Muscle layer of duodenum (tissue), 2 donors: ENCODE data around the gene CNTNAP5.

ENCODE experiments used
- H3K27ac ChIP-seq: one replicate; pipeline ENCODE4 v1.7.0; 2013; ENCODE audit warnings: mild to moderate bottlenecking, low read length
- H3K27me3 ChIP-seq: one replicate; pipeline ENCODE4 v1.7.0; 2013; ENCODE audit warnings: low read depth, mild to moderate bottlenecking, control low read depth, low read length
- H3K36me3 ChIP-seq, 2 donors: one replicate each; pipeline ENCODE4 v1.7.0; 2013; ENCODE audit warnings: low read length in 2 of 2, control low read depth in 1 of 2, mild to moderate bottlenecking in 1 of 2; ENCODE audit not compliant: insufficient read depth in 2 of 2, control insufficient read depth in 1 of 2
- H3K4me1 ChIP-seq, 2 donors: one replicate each; pipeline ENCODE4 v1.7.0; 2013; ENCODE audit warnings: low read length in 2 of 2, mild to moderate bottlenecking in 2 of 2, control low read depth in 1 of 2, moderate library complexity in 1 of 2; ENCODE audit not compliant: insufficient read depth in 2 of 2, control insufficient read depth in 1 of 2
- H3K4me3 ChIP-seq, 2 donors: one replicate each; pipeline ENCODE4 v1.7.0; 2013; ENCODE audit warnings: low read length in 2 of 2, low read depth in 1 of 2, mild to moderate bottlenecking in 1 of 2
- H3K9me3 ChIP-seq, 2 donors: one replicate each; pipeline ENCODE4 v1.7.0; 2013; ENCODE audit warnings: low read length in 2 of 2, control low read depth in 1 of 2, mild to moderate bottlenecking in 1 of 2; ENCODE audit not compliant: control insufficient read depth in 1 of 2
- donor health status: healthy.

Gene CNTNAP5

DNA sequence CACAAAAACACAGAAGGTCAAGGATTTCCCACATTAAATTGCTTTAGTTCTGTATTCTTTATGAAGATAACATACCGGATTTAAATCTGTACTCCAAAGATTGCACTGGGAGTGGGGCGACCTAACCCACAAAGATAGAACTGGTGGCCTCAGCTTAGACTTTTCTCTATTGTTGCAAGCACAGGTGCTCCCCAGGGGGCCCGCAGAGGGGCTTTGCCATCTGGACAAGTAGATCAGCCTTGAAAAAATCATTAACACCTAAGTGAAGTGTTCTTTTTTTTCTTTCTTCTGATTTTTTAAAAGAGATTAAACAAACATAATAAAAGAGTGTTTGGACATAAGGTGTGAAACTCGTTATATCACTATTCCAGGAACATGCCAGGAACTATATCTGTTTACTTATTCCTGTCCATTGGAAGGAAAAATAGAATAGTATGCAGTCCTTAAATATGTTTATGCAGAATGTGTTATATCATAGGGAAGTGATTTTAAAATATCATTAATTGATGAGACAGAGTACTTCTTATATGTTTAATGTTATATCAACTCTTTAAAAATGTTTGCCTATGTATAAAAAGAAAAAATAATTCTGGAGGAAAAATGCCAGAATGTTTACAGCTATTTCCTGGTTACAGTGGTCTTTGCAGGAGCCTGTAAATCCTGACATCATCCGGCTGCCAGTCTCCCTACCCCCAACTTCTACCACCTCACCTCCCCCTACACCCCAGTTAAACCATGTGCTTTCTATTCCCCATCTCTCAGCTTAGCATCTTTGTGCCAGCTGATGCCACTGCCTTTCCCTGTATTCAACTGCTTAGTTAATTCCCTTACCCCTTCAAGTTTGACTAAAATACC lies 679.2 kb downstream of the CNTNAP5 start:
- no peaks in the 10 kb centered on the region for H3K27me3 ChIP-seq
- no peaks in the 10 kb centered on the region for H3K4me1 ChIP-seq
- peaks cover 0 to 2% of the 10 kb centered on the region in 2 donors for H3K9me3 ChIP-seq
- no peak overlapping the region for H3K27ac ChIP-seq
- no peak overlapping the region for H3K4me3 ChIP-seq
- H3K36me3 ChIP-seq, result no peaks in the 10 kb centered on the region

DNA sequence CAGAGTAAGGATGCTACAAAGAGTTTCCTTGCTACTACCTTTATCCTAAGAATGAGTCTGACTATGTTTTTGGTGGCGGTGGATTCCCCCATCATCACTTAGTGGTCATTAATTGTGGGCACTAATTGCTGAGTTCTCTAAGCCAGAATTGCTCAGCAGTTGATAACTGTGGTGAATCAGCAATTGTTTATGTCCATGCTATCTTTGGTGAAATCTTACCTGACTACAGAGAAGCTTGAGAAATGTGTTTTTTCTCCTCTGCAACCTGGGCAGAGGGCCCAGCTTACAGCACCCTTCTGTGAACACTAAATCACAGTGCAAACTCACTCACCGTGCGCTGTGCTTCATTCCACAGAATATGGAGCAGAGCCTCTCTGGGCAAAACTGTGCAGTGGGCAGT lies 683.6 kb downstream of the CNTNAP5 start:
- Histone ChIP-seq H3K9me3 (no peaks in the 10 kb centered on the region), H3K27me3 (no peaks in the 10 kb centered on the region), H3K4me1 (no peaks in the 10 kb centered on the region)

DNA sequence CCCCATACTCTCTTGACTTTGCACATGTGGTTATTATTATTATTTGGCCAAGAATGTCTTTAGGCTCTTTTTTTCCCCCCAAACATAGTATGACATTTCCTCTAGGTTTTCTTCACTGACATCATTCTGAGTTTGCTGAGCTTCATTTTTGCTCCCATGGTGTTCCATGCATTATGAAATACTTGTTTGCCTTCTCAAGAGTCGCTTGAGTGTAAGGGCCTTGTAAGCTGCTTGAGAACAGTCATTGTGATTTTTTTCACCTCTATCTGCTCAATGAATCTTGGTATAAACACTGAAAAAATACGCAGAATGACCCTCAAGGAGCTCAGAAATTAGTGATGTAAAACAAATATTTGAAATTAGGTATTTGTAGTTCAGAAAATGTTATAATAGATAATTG lies 688.9 kb downstream of the CNTNAP5 start:
- no peaks in the 10 kb centered on the region for H3K27me3 ChIP-seq
- H3K9me3 ChIP-seq, result no peaks in the 10 kb centered on the region
- no peak overlapping the region for H3K27ac ChIP-seq
- no peaks in the 10 kb centered on the region for H3K36me3 ChIP-seq
- H3K4me3 ChIP-seq, result no peak overlapping the region
- no peaks in the 10 kb centered on the region for H3K4me1 ChIP-seq

More for the DNA sequence above, 683.6 kb downstream of the CNTNAP5 start:
- no peak overlapping the region for H3K27ac ChIP-seq
- no peak overlapping the region for H3K4me3 ChIP-seq
- no peaks in the 10 kb centered on the region for H3K36me3 ChIP-seq

DNA sequence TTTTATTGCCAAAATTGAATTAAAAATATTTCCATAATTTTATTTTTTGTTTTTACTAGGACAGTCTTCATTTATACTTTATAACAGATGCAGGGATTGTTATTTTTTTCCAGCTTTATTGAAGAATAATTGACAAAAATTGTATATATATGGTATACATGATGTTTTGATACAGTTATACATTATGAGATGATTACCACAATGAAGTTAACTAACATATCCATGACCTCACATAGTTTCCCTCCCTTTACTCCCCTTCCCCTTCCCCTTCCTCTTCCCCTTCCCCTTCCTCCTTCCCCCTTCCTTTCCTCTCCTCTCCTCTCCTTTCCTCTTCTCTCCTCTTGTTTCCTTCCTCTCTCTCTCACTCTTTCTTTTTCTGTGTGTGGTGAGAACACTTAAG lies 700.1 kb downstream of the CNTNAP5 start:
- Histone ChIP-seq H3K4me1 (no peaks in the 10 kb centered on the region), H3K27ac (no peak overlapping the region), H3K4me3 (no peak overlapping the region), H3K36me3 (no peaks in the 10 kb centered on the region), H3K27me3 (no peaks in the 10 kb centered on the region), H3K9me3 (no peaks in the 10 kb centered on the region)

DNA sequence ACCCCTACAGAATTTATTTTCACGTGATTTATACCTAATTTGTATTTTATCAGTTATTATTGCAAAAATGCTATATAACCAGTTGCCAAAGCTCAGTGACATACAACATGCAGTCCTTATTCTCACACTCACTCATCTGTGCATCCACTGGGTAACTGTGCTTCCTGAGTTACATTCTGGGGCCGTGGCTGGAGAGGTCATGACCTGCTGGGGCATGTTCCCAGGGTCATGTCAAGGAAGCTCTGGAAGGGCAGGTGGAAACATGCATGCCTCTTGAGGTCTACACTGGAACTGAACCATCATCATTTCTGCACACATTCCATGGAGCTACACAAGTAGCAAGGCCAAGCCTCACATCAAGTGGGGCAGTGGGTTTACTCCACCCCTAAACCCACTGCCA lies 715.5 kb downstream of the CNTNAP5 start:
- no peaks in the 10 kb centered on the region for H3K27me3 ChIP-seq
- H3K9me3 ChIP-seq, result no peaks in the 10 kb centered on the region
- H3K4me3 ChIP-seq, result no peak overlapping the region
- no peaks in the 10 kb centered on the region for H3K4me1 ChIP-seq
- no peaks in the 10 kb centered on the region for H3K36me3 ChIP-seq
- no peak overlapping the region for H3K27ac ChIP-seq

DNA sequence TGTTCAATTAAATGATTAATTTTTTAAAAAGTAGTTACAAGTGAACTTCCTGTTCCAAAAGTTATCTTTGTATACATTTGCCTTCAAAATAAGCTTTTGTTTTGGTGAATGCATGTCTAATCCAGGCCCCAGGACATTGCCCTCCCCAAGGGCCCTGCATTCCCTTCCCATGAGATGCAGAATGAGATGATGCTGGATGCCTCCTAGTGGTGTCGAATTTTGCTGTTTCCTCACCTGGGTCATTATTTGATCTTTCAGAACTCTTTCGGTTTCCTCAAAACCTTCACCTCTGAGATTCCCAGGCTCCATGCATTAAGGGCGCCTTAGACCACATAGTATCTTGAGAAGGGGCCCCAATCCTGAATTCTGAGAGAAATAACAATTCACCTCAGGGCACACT lies 728.8 kb downstream of the CNTNAP5 start:
- no peak overlapping the region for H3K27ac ChIP-seq
- H3K27me3 ChIP-seq, result no peaks in the 10 kb centered on the region
- H3K9me3 ChIP-seq, result no peaks in the 10 kb centered on the region
- no peaks in the 10 kb centered on the region for H3K36me3 ChIP-seq
- no peak overlapping the region for H3K4me3 ChIP-seq
- H3K4me1 ChIP-seq, result no peaks in the 10 kb centered on the region

DNA sequence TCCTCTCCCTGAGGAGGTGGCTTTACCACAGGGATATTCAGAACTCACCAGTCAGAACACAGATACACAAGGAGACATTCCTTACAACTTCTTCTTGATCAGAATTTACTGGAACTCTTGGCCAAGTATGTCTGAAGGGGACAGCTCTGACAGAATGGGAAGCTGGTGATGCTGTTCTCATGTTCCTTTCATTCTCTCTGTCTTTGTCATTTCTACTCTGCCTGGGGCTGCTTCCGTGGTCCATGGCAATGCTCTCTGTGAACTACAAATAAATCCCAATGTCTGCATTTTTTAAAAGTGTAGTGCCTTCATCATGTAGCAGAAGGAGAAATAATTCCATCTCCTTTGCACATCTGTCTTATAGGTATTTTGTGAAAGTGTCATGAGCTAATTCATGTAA lies 730.3 kb downstream of the CNTNAP5 start:
- Histone ChIP-seq H3K4me3 (no peak overlapping the region), H3K4me1 (no peaks in the 10 kb centered on the region), H3K36me3 (no peaks in the 10 kb centered on the region), H3K27ac (no peak overlapping the region), H3K9me3 (no peaks in the 10 kb centered on the region), H3K27me3 (no peaks in the 10 kb centered on the region)

DNA sequence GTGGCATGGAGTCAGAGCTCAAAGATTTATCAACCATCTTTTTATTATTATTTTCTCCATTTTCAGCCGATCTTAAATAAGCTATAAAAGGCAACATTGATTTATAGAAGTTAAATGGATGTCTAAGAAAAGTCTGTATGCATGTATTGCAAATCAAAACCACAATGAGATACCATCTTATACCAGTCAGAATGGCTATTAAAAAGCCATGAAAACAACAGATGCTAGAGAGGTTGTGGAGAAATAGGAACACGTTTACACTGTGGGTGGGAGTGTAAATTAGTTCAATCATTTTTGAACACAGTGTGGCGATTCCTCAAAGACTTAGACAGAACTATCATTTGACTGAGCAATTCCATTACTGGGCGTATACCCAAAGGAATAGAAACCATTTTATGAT lies 731.0 kb downstream of the CNTNAP5 start:
- Histone ChIP-seq H3K4me1 (no peaks in the 10 kb centered on the region), H3K9me3 (no peaks in the 10 kb centered on the region), H3K4me3 (no peak overlapping the region), H3K27ac (no peak overlapping the region), H3K27me3 (no peaks in the 10 kb centered on the region), H3K36me3 (no peaks in the 10 kb centered on the region)

DNA sequence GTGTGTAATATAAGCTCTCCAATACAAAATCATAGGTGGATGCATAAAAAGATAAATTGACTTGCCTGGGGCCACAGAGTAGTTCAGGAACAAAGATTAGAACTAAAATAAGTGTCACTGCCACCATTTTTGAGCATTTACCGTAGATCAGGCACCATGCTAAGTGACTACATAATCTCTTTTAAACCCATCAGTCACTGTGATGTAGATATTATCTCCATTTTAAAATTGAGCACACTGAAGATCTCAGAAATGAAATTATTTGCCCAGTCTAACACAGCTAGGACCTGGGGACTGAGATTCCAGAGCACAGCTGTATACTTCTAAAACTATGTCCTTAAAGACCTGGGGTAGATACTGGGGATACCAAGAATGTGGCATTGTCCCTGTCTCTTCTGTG lies 737.3 kb downstream of the CNTNAP5 start:
- H3K27me3 ChIP-seq, result no peaks in the 10 kb centered on the region
- H3K36me3 ChIP-seq, result no peaks in the 10 kb centered on the region
- no peaks in the 10 kb centered on the region for H3K4me1 ChIP-seq
- H3K9me3 ChIP-seq, result no peaks in the 10 kb centered on the region
- no peak overlapping the region for H3K4me3 ChIP-seq
- no peak overlapping the region for H3K27ac ChIP-seq

DNA sequence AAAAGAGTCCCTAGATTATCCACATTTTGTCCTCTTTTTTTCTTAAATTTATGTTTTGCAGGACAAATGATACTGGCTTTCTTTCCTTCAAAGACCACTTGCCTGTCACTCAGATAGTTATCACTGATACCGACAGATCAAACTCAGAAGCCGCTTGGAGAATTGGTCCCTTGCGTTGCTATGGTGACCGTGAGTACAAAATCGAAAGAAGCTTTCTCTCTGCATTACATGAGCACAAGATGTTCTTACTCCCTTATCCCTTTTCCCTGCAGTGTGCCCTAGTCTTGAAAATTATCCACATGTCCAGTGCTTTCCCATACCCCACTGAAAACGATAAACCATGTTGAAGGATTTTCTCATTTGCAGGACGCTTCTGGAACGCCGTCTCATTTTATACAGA lies 738.5 kb downstream of the CNTNAP5 start:
- Histone ChIP-seq H3K27ac (no peak overlapping the region), H3K27me3 (no peaks in the 10 kb centered on the region), H3K9me3 (no peaks in the 10 kb centered on the region), H3K4me1 (no peaks in the 10 kb centered on the region), H3K4me3 (no peak overlapping the region), H3K36me3 (no peaks in the 10 kb centered on the region)

DNA sequence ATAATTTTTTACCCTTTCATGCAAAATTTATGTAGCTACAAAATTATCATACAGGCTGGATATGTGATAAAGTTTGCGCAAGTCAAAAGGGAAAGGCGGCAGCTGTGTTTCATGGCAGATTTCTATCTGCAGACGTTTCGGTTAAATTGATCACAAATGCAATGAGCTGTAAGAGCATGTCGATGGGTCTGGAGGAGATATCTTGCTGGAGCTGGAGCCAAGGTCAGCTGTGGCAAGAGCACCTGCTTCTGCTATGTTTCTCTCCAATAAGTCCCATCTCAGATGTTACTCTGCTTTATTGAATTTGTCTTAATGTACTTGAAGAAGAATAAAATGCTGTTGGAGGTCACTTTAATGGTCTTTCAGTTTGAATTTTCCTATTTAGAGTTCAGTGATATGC lies 749.7 kb downstream of the CNTNAP5 start:
- Histone ChIP-seq H3K36me3 (no peaks in the 10 kb centered on the region), H3K4me3 (no peak overlapping the region), H3K4me1 (no peaks in the 10 kb centered on the region), H3K9me3 (no peaks in the 10 kb centered on the region), H3K27ac (no peak overlapping the region), H3K27me3 (no peaks in the 10 kb centered on the region)

DNA sequence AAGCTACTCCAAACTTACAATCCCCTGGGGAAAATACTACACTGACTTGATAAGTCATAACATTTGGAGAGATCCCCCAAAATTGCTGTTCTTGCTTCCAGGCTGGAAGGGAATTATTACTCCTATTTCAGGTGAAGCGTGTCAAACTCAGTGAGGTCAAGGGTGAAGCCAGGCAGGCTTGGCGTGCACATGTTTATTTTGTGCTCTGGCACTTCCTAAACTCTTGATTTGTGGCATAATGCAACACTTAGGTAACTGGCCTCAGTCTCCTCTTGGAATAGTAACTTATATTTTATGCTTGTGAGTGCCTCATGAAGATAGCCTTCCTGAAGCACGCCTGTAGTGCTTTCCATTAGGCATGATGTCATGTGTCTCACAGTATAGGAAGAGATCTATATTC lies 751.2 kb downstream of the CNTNAP5 start:
- Histone ChIP-seq H3K27ac (no peak overlapping the region), H3K27me3 (no peaks in the 10 kb centered on the region), H3K4me1 (no peaks in the 10 kb centered on the region), H3K4me3 (no peak overlapping the region), H3K9me3 (no peaks in the 10 kb centered on the region), H3K36me3 (no peaks in the 10 kb centered on the region)
